Embryonic facial prominence (tissue), 1 donor: ENCODE measurements around the gene CRACR2A.

Source experiments
- DNase-seq: peaks from one replicate; pipeline ENCODE4 v3.0.0-alpha.2; 2016; ENCODE audit errors: extremely low spot score

CRACR2A gene

GRCh38 chr12:3753544-3754284 lies 805 bp upstream of the CRACR2A start:
- no peak for DNase-seq

GRCh38 chr12:3752096-3752709 lies 706 bp downstream of the CRACR2A start:
- DNase-seq, result no peak

DNA sequence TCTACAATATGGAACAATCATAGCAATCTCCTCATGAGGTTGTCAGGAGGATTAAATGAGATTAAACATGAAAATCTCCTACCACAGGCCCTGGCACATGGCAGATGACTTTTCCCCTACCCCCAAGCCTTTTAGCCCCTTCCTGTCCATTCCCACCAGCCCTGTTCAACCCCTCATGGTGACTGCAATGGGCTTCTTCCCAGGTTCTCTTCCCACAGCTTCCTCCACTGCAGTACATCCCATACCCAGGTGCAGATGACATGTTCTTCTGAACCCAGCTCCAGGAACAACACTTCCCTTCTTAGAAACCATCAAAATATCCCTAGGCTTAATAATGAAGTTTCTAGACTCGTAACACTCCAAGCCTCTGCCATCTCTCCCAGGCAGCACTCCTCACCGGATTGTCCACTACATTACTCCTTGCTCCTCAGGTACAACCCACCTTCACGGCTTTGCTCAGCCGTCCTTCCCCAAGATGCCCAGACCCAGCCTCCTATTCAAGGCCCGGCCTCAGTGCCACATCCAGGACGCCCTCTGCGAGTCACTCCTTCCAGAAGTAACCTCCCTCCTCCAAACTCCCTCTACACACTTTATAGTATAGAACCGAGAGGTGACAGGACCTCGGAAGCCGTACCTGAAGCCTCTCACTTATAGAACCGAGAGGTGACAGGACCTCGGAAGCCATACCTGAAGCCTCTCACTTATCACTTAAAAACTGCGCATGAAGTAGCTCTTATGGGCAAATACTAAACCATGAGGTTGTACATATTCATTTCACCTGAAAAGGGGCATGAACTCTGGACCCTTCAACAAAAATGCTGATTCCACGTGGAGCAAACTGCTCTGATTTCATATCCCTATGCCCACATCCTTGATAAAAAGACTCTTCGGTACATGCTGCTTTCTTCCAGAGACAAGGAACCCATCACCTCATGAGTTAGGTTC lies 1.5 kb downstream of the CRACR2A start:
- DNase-seq, result no peak

- DNase-seq, result no peak
These were observed 2.3 kb downstream of the CRACR2A start for GRCh38 chr12:3750616-3751015.

DNA sequence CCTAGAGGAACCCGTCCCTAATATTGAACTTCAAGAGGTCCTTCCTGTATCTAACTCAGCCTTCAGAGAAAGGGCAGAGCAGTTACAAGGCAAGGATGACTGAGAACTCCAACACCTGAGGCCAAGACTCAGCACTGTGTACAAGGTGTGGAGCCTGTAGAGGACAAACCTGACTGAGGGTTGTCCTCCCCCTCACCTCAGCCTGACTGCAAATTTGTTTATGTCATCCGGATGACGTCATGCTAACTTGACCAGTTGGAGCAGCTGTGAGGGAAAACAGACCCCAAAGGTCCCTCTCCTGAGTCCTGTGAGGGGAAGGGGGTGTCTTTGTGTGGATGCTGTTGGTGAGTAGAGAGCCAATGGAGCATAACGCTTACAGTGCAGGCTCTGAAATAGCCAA lies 4.3 kb downstream of the CRACR2A start:
- DNase-seq, result no peak

GRCh38 chr12:3747976-3748619 lies 4.8 kb downstream of the CRACR2A start:
- DNase-seq, result no peak

GRCh38 chr12:3747543-3747942 lies 5.4 kb downstream of the CRACR2A start:
- DNase-seq, result no peak

GRCh38 chr12:3746758-3747157 lies 6.2 kb downstream of the CRACR2A start:
- no peak for DNase-seq

GRCh38 chr12:3745152-3745551 lies 7.8 kb downstream of the CRACR2A start:
- DNase-seq, result no peak

GRCh38 chr12:3744229-3744901 lies 8.5 kb downstream of the CRACR2A start:
- DNase-seq, result no peak

DNA sequence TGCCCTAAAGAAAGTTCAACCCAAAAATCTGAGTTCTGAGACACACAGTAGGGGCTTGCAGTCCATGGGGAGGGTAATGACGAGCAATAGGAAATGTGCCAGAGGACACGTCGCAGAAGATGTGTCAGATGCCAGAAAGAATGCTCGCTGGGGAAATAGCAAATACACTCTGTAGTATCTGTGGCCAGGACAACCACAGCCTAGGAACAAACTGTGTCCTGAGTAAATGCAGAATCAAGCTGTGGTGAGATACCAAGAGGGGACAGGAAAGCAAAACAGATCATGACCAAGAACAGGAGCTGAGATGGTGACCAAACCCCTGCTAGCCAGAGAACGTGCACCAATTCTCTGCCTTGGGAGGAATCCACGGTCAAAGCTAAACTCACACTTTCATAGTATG lies 9.1 kb downstream of the CRACR2A start:
- no peak for DNase-seq

- no peak for DNase-seq
These were observed 10.8 kb downstream of the CRACR2A start for GRCh38 chr12:3741882-3742672.

DNA sequence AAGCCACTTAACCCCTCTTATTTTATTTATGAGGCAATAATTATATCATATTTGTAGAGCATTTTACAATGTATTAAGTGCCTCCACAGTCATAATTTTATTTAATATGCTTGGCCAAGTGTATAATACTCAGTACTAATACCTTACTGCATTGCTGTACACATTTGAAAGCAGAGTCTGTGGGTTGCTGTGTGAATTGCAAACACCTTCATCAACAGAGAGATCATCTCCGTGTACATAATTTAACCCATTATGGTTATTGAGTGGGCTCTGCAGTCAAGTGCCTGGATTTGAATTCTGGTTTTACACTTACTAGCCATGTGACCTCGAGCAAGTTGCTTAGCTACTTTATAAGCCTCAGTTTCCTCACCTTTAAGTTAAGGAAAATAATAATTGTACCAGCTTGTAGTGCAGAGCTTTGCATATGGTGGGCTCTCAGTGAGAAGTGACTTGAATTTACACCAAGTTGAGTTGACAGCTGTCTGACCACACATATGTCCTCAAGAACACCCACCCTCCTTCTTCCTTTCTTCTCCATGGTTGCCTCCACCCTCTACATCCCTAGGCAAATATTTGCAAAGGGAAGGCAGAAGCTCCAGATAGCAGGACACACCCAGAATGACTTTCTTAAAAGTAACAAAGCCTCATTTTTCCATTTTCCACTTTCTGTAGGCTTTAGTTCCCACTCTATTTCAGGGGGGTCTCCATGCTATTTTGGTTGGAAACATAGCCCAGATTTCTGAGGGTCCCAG lies 12.3 kb downstream of the CRACR2A start:
- no peak for DNase-seq

- no peak for DNase-seq
These were observed 17.5 kb downstream of the CRACR2A start for GRCh38 chr12:3735432-3735831.

DNA sequence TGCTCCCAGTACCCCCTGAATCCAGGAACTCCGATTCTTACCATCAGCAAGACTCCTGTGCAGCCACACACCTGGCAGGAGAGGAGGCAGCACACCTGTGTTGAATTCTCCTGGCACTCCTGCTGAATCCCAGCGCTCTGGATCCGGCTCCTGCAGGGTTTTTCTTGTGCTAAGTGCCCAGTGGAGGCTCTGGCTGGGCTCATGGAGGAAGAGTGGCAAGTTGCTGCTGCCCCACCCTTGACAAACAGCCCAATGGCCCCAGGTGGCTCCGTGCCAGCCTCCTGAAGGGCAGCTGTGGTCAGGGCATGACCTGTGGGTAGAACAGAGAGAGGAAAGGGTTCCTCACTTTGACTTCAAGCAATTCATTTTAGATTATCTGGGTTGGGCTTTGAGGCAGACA lies 20.0 kb downstream of the CRACR2A start:
- no peak for DNase-seq

DNA sequence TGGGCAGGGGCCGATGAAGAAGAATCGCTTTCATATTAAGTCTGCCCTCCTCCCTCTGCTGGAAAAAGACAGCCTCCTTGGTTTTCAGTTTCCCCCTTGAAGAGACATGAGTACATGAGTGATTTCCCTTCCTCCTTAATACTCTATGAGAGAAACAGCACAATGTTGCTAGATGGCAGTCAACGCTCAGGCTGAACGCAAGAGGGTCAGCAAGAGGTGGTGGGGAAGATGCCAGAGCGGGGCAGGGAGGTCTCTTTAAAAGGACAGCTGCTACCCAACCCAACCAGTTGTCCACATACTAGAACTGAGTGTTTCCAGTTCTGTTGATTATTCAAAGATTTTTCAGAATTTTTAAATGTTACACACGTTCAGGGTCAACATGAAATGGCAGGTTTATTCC lies 22.8 kb downstream of the CRACR2A start:
- no peak for DNase-seq

- no peak for DNase-seq
These were observed 24.2 kb downstream of the CRACR2A start for GRCh38 chr12:3728686-3729085.

DNA sequence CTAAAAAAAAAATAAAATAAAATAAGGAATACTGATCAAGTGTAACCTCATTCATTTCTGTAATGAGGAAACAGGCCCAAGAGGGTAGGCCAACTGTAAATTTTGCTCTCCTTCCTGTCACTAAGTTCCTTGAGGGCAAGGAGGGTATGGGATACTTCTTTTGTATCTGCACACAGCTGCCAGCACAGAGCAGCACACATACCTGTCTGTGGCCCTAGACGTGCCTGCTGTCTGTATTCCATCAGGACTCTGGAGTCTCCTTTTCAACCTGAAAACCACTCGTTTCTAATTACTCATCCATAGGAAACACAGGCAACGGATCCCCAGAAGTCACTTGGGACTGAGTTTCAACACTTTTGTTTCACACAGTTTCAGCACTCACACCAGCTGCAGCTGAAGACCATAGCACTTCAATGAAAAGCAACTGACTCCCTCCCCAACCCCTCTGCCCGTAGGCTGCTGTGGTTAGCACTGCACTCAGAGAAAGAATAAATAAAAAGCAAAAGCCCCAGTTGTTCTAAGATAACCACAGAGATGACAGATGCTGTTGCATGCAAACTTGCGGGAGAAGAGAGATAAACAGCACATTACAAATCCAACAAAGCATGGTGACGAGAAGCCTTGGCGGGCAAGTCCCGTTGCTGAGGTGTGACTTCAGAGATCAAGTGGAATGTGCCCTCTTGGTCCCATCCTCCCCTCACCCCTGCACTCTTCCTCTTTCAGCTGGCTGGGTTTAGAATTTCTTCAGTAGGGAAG lies 24.9 kb downstream of the CRACR2A start:
- no peak for DNase-seq

- DNase-seq, result no peak
These were observed 25.6 kb downstream of the CRACR2A start for GRCh38 chr12:3727354-3727753.
